GM21619 (cell line): ENCODE measurements around the gene MCF2L.
"Not testable (repeated sequence)": the region's sequence is repeated elsewhere in the genome, so short reads cannot be mapped to it uniquely, and the experiment has no call there.

Source experiments
- ATAC-seq: cut with Tn5 transposase; IDR thresholded peaks from one replicate; pipeline ENCODE4 v1.9.1; 2021; ENCODE audit not compliant: unreplicated experiment

Gene MCF2L

GRCh38 chr13:113046883-113047244 is 77.8 kb downstream of the MCF2L start:
- ATAC-seq, result no peak

GRCh38 chr13:113047587-113047986 is 78.6 kb downstream of the MCF2L start:
- ATAC-seq, result no peak

- ATAC-seq, result no peak
Measured at GRCh38 chr13:113048766-113049165, 79.8 kb downstream of the MCF2L start.

GRCh38 chr13:113049521-113049941 is 80.5 kb downstream of the MCF2L start:
- ATAC-seq, result no peak

GRCh38 chr13:113049981-113050380 is 81.0 kb downstream of the MCF2L start:
- no peak for ATAC-seq

- ATAC-seq, result no peak
Measured at GRCh38 chr13:113050734-113051431, 81.9 kb downstream of the MCF2L start.

GRCh38 chr13:113051641-113052040 is 82.6 kb downstream of the MCF2L start:
- ATAC-seq, result no peak

GRCh38 chr13:113052206-113052605 is 83.2 kb downstream of the MCF2L start:
- no peak for ATAC-seq

GRCh38 chr13:113052971-113053370 is 84.0 kb downstream of the MCF2L start:
- ATAC-seq, result no peak

- no peak for ATAC-seq
Measured at GRCh38 chr13:113053376-113053775, 84.4 kb downstream of the MCF2L start.

- ATAC-seq, result no peak
Measured at GRCh38 chr13:113053801-113054604, 85.0 kb downstream of the MCF2L start.

- ATAC-seq, result no peak
Measured at GRCh38 chr13:113057084-113057483, 88.1 kb downstream of the MCF2L start.

GRCh38 chr13:113057559-113057958 is 88.5 kb downstream of the MCF2L start:
- ATAC-seq, result not testable (repeated sequence)

GRCh38 chr13:113058129-113058987 is 89.3 kb downstream of the MCF2L start:
- ATAC-seq, result no peak

- ATAC-seq, result no peak
Measured at GRCh38 chr13:113058988-113059850, 90.2 kb downstream of the MCF2L start.

GRCh38 chr13:113059891-113060290 is 90.9 kb downstream of the MCF2L start:
- ATAC-seq, result no peak

GRCh38 chr13:113060557-113061270 is 91.7 kb downstream of the MCF2L start:
- ATAC-seq, result no peak

GRCh38 chr13:113061271-113061625 is 92.2 kb downstream of the MCF2L start:
- ATAC-seq, result no peak

GRCh38 chr13:113061796-113062425 is 92.9 kb downstream of the MCF2L start:
- ATAC-seq, result no peak

- no peak for ATAC-seq
Measured at GRCh38 chr13:113062691-113063090, 93.7 kb downstream of the MCF2L start.
